H1 (cell line): Measurements from ENCODE around the gene MYO7B. TPM values are rescaled to one million over a fixed set of nuclear protein-coding genes. Genes with fewer than 3 reads are reported as not detected.

ENCODE experiments used
- CTCF ChIA-PET: fragments of 300-600 bp; sonication (Branson Sonifier 250); formaldehyde crosslinking; loops from one replicate; lab custom pipeline; 2021; ENCODE audit not compliant: partially characterized antibody; lab: Charles Lee
- POLR2A ChIA-PET: fragments of 300-600 bp; sonication (Branson Sonifier 250); formaldehyde crosslinking; loops from one replicate; lab custom pipeline; 2021; ENCODE audit warnings: inconsistent platforms; ENCODE audit not compliant: partially characterized antibody; lab: Charles Lee
- DNase-seq, 2 experiments: peaks; one replicate each; pipeline versions ENCODE4 v3.0.0 to v3.0.0-alpha.2; 2010 to 2022; ENCODE audit warnings: low spot score in 2 of 2, low read depth in 1 of 2, mixed read lengths in 1 of 2
- FAIRE-seq: peaks from 2 replicates; lab custom pipeline; 2011; peaks lifted over from hg19 to GRCh38; lab: Jason Lieb, UNC
- H2AFZ ChIP-seq: 2 replicates; pipeline ENCODE4 v1.8.1; 2012; ENCODE audit warnings: low read length, inconsistent platforms
- H2AK5ac ChIP-seq: 2 replicates; pipeline ENCODE4 v1.6.1; 2013; ENCODE audit warnings: low read depth, low read length
- H2BK120ac ChIP-seq: replicated peaks from 2 replicates; pipeline ENCODE3; 2013; ENCODE audit warnings: low read depth, low read length, inconsistent platforms
- H2BK12ac ChIP-seq: 2 replicates; pipeline ENCODE4 v1.6.1; 2013; ENCODE audit warnings: low read depth, low read length
- H2BK15ac ChIP-seq: 2 replicates; pipeline ENCODE4 v1.6.1; 2013; ENCODE audit warnings: low read length
- H2BK20ac ChIP-seq: 2 replicates; pipeline ENCODE4 v1.6.1; 2013; ENCODE audit warnings: low read length
- H2BK5ac ChIP-seq: 2 replicates; pipeline ENCODE4 v1.6.1; 2013; ENCODE audit warnings: low read depth, low read length
- H3K14ac ChIP-seq: 2 replicates; pipeline ENCODE4 v1.6.1; 2013; ENCODE audit warnings: inconsistent platforms; ENCODE audit not compliant: insufficient read length
- H3K18ac ChIP-seq: 2 replicates; pipeline ENCODE4 v1.6.1; 2013; ENCODE audit warnings: low read length; ENCODE audit errors: extremely low read depth
- H3K23ac ChIP-seq: 2 replicates; pipeline ENCODE4 v1.6.1; 2013; ENCODE audit warnings: inconsistent platforms; ENCODE audit not compliant: insufficient read length
- H3K23me2 ChIP-seq: 2 replicates; pipeline ENCODE4 v1.6.1; 2013; ENCODE audit warnings: low read depth, low read length
- H3K27ac ChIP-seq: 2 replicates; pipeline ENCODE4 v1.6.1; 2011; ENCODE audit warnings: low read depth, low read length, inconsistent platforms
- H3K27me3 ChIP-seq, 4 experiments: replicated peaks in 1 of 4; 1 replicate in 1 of 4; 2 replicates in 3 of 4; pipeline versions ENCODE4 v1.6.1 to v1.8.1; 2011 to 2013; ENCODE audit warnings: low read length in 3 of 4, mild to moderate bottlenecking in 3 of 4, inconsistent platforms in 2 of 4, mixed read lengths in 2 of 4, moderate library complexity in 1 of 4; ENCODE audit not compliant: control insufficient read depth in 3 of 4, insufficient read depth in 3 of 4; ENCODE audit errors: extremely low read depth in 1 of 4
- H3K36me3 ChIP-seq, 4 experiments: 2 replicates each; pipeline versions ENCODE4 v1.6.1 to v1.8.1; 2011 to 2013; ENCODE audit warnings: mild to moderate bottlenecking in 4 of 4, low read length in 3 of 4, moderate library complexity in 2 of 4, control low read depth in 1 of 4, inconsistent platforms in 1 of 4; ENCODE audit not compliant: insufficient read depth in 4 of 4, control insufficient read depth in 2 of 4
- H3K4ac ChIP-seq: replicated peaks from 2 replicates; pipeline ENCODE3; 2013; ENCODE audit warnings: low read length, low read depth, mixed read lengths, inconsistent platforms; ENCODE audit not compliant: insufficient read length
- H3K4me1 ChIP-seq, 4 experiments: replicated peaks in 1 of 4; 1 replicate in 1 of 4; 2 replicates in 3 of 4; pipeline versions ENCODE4 v1.6.1 to v1.8.1; 2011 to 2013; ENCODE audit warnings: low read length in 3 of 4, inconsistent platforms in 2 of 4, mixed read lengths in 1 of 4; ENCODE audit not compliant: insufficient read depth in 4 of 4, control insufficient read depth in 3 of 4
- H3K4me2 ChIP-seq, 2 experiments: 2 replicates each; pipeline versions ENCODE4 v1.6.1 to v1.8.1; 2011 to 2013; ENCODE audit warnings: low read depth in 2 of 2, low read length in 2 of 2, control low read depth in 1 of 2, inconsistent platforms in 1 of 2, mild to moderate bottlenecking in 1 of 2; ENCODE audit not compliant: insufficient read depth in 1 of 2
- H3K4me3 ChIP-seq, 4 experiments: fragments of 200-600, 300-600 bp in 1 of 4; sonication (generic), shearing (Covaris generic), sonication (Bioruptor Twin) in 1 of 4; 2 replicates each; pipeline versions ENCODE4 v1.5.1 to v1.8.1; 2011 to 2016; ENCODE audit warnings: low read length in 4 of 4, low read depth in 3 of 4, control low read depth in 2 of 4, inconsistent platforms in 2 of 4, mild to moderate bottlenecking in 2 of 4, mixed read lengths in 1 of 4, moderate library complexity in 1 of 4; ENCODE audit not compliant: insufficient read depth in 2 of 4; ENCODE audit errors: extremely low read depth in 1 of 4
- H3K56ac ChIP-seq: replicated peaks from 2 replicates; pipeline ENCODE3; 2013; ENCODE audit warnings: low read depth, mild to moderate bottlenecking, mixed read lengths, low read length, inconsistent platforms; ENCODE audit not compliant: insufficient read length
- H3K79me1 ChIP-seq: 2 replicates; pipeline ENCODE4 v1.6.1; 2013; ENCODE audit warnings: low read depth, low read length, control low read depth
- H3K79me2 ChIP-seq, 2 experiments: 2 replicates each; pipeline versions ENCODE4 v1.6.1 to v1.8.1; 2012 to 2013; ENCODE audit warnings: low read length in 2 of 2, mild to moderate bottlenecking in 2 of 2, inconsistent platforms in 1 of 2; ENCODE audit not compliant: insufficient read depth in 2 of 2, control insufficient read depth in 1 of 2
- H3K9ac ChIP-seq, 4 experiments: replicated peaks in 1 of 4; 1 replicate in 1 of 4; 2 replicates in 3 of 4; pipeline versions ENCODE4 v1.6.1 to v1.8.1; 2011 to 2013; ENCODE audit warnings: low read depth in 3 of 4, low read length in 3 of 4, control low read depth in 2 of 4, mild to moderate bottlenecking in 2 of 4, moderate library complexity in 2 of 4, inconsistent platforms in 1 of 4; ENCODE audit errors: extremely low read depth in 1 of 4
- H3K9me3 ChIP-seq, 2 experiments: 2 replicates each; pipeline versions ENCODE4 v1.6.1 to v1.8.1; 2012 to 2013; ENCODE audit warnings: mild to moderate bottlenecking in 2 of 2, moderate library complexity in 2 of 2, control low read depth in 1 of 2, inconsistent platforms in 1 of 2, low read depth in 1 of 2, low read length in 1 of 2, mixed read lengths in 1 of 2; ENCODE audit not compliant: insufficient read depth in 2 of 2
- H4K20me1 ChIP-seq, 2 experiments: replicated peaks in 1 of 2; 2 replicates each; pipeline versions ENCODE3 to v1.8.1; 2011 to 2013; ENCODE audit warnings: inconsistent platforms in 2 of 2, low read length in 2 of 2, mild to moderate bottlenecking in 1 of 2; ENCODE audit not compliant: insufficient read depth in 2 of 2, control insufficient read depth in 1 of 2
- H4K5ac ChIP-seq: 2 replicates; pipeline ENCODE4 v1.6.1; 2013; ENCODE audit warnings: low read length, low read depth, mixed read lengths, inconsistent platforms; ENCODE audit not compliant: insufficient read length
- H4K8ac ChIP-seq: 2 replicates; pipeline ENCODE4 v1.8.0; 2013; ENCODE audit warnings: mild to moderate bottlenecking, moderate library complexity, low read length, inconsistent platforms; ENCODE audit not compliant: insufficient read depth; ENCODE audit errors: extremely low read depth
- H4K91ac ChIP-seq: replicated peaks from 2 replicates; pipeline ENCODE3; 2013; ENCODE audit warnings: low read length, mixed read lengths, inconsistent platforms; ENCODE audit not compliant: insufficient read length
- BRCA1 ChIP-seq: IDR thresholded peaks from 2 replicates; pipeline ENCODE4 v1.6.1; 2012; ENCODE audit warnings: low read depth, low read length, improper control_type of control experiment
- CHD2 ChIP-seq: IDR thresholded peaks from 2 replicates; pipeline ENCODE4 v1.6.1; 2012; ENCODE audit warnings: low read length, improper control_type of control experiment
- EP300 ChIP-seq, 2 experiments: IDR thresholded peaks; 1 replicate in 1 of 2; 2 replicates in 1 of 2; pipeline ENCODE4 v1.6.1; 2011 to 2012; ENCODE audit warnings: low read depth in 2 of 2, low read length in 2 of 2, mild to moderate bottlenecking in 2 of 2, borderline replicate concordance in 1 of 2, inconsistent platforms in 1 of 2, moderate library complexity in 1 of 2
- HDAC6 ChIP-seq: IDR thresholded peaks from one replicate; pipeline ENCODE4 v1.7.1; 2012; ENCODE audit warnings: low read depth, mild to moderate bottlenecking, inconsistent platforms, low read length, moderate library complexity
- KDM1A ChIP-seq: fragments of 200-600, 300-600 bp; sonication (generic); IDR thresholded peaks from 2 replicates; pipeline ENCODE4 v1.7.1; 2016; ENCODE audit warnings: mild to moderate bottlenecking, low read length, borderline replicate concordance
- POLR2AphosphoS5 ChIP-seq: IDR thresholded peaks from 2 replicates; pipeline ENCODE4 v1.6.1; 2011; ENCODE audit warnings: low read depth, low read length
- RXRA ChIP-seq: IDR thresholded peaks from 2 replicates; pipeline ENCODE4 v1.6.1; 2011; ENCODE audit warnings: low read depth, mild to moderate bottlenecking, low read length, moderate library complexity; ENCODE audit not compliant: insufficient read depth
- SIN3A ChIP-seq, 2 experiments: IDR thresholded peaks in 1 of 2; conservative IDR thresholded peaks in 1 of 2; 2 replicates each; pipeline ENCODE4 v1.6.1; 2011 to 2012; ENCODE audit warnings: low read length in 2 of 2, improper control_type of control experiment in 1 of 2, low read depth in 1 of 2, mild to moderate bottlenecking in 1 of 2
- SP1 ChIP-seq: IDR thresholded peaks from 2 replicates; pipeline ENCODE4 v1.6.1; 2011; ENCODE audit warnings: low read depth, low read length
- TBP ChIP-seq: IDR thresholded peaks from 2 replicates; pipeline ENCODE4 v1.6.1; 2011; ENCODE audit warnings: low read depth, low read length, improper control_type of control experiment
- ZNF274 ChIP-seq: IDR thresholded peaks from 2 replicates; pipeline ENCODE4 v1.7.0; 2012; ENCODE audit warnings: low read length, borderline replicate concordance; ENCODE audit errors: extremely low read depth
- WGBS, 2 experiments: shearing (Covaris generic) in 1 of 2; methylation state at CpG; one replicate each; pipeline versions ENCODE4 v1.1.6 to v1.1.7; 2013 to 2015; ENCODE audit warnings: low lambda C conversion rate in 2 of 2, mixed read lengths in 2 of 2, inconsistent platforms in 1 of 2, low coverage in 1 of 2, missing lambda C conversion rate in 1 of 2; ENCODE audit not compliant: insufficient replicate concordance in 2 of 2, insufficient coverage in 1 of 2, insufficient read length in 1 of 2; ENCODE audit errors: extremely low coverage in 1 of 2, missing lambda C conversion rate in 1 of 2; 5-methylcytosine and 5-hydroxymethylcytosine counted together
- polyA plus RNA-seq, 7 experiments: library from polyadenylated mRNA; depleted of rRNA in 3 of 7; stranded (reverse) in 5 of 7; unstranded in 2 of 7; fragments of >200 nt in 5 of 7; fragments of 200-250 nt in 2 of 7; gene quantifications; 1 replicate in 5 of 7; 2 replicates in 1 of 7; 4 replicates in 1 of 7; pipeline versions ENCODE4 v1.2.1 to v1.2.3, GENCODE V29; 2011 to 2013; ENCODE audit warnings: missing spikeins in 2 of 7, mixed read lengths in 2 of 7
- total RNA-seq: library from RNA; stranded (reverse); fragmentation: NEBNext Ultra II Directional; extraction: Animal tissue kit (Norgen Biotek cat#: 25700); gene quantifications from 2 replicates; pipeline ENCODE4 v1.2.1, GENCODE V29; 2021
- TF ChIP-seq, protein P1 (sequence below), 3 experiments: IDR thresholded peaks; 1 replicate in 2 of 3; 2 replicates in 1 of 3; pipeline versions ENCODE4 v1.5.1 to v1.6.1; 2011; ENCODE audit warnings: low read length in 3 of 3, mild to moderate bottlenecking in 3 of 3, inconsistent platforms in 2 of 3, low read depth in 1 of 3, moderate library complexity in 1 of 3; ENCODE audit not compliant: insufficient read depth in 1 of 3; ENCODE audit errors: control extremely low read depth in 1 of 3

Gene MYO7B
- total and polyA plus RNA-seq, 2 of the 8 experiments (the other 6 are each of a cell fraction or from before 2014, with no cell fraction given): not detected

- WGBS, 2 experiments: 87% methylated on average over 6 of the region's 6 CpGs; no CpG with 5 or more reads in 1 of the 2 experiments
- Histone ChIP-seq H4K20me1 (no peaks in the 10 kb centered on the region), H3K9me3 (no peaks in the 10 kb centered on the region), H3K56ac (no peak overlapping the region), H3K9ac (no peak overlapping the region), H3K79me2 (no peaks in the 10 kb centered on the region), H3K4ac (no peak overlapping the region), H2BK120ac (no peak overlapping the region), H2BK12ac (no peak overlapping the region), H4K8ac (no peak overlapping the region), H3K23me2 (no peaks in the 10 kb centered on the region), H3K36me3 (no peaks in the 10 kb centered on the region), H3K4me1 (no peaks in the 10 kb centered on the region; a peak in 1 of 7 replicates), H3K14ac (no peak overlapping the region), H3K4me3 (no peak overlapping the region), H3K27ac (no peak overlapping the region), H2AFZ (no peak overlapping the region), H3K27me3 (no peaks in the 10 kb centered on the region; a peak in 1 of 7 replicates), H4K91ac (no peak overlapping the region), H2BK20ac (no peak overlapping the region), H3K4me2 (no peak overlapping the region), H3K18ac (no peak overlapping the region), H2AK5ac (no peak overlapping the region), H3K79me1 (no peaks in the 10 kb centered on the region), H4K5ac (no peak overlapping the region), H3K23ac (no peak overlapping the region), H2BK15ac (no peak overlapping the region), H2BK5ac (no peak overlapping the region)
- no peak for FAIRE-seq
- DNase-seq: no peak
- ChIA-PET POLR2A (no interaction called here), CTCF (interaction anchor here (0.5 to 5.7 kb wide), 4 partner anchors 13 to 653 kb away, joined by 3 to 54 read pairs (median 4); no protein-coding TSS in a partner anchor)
- TF ChIP-seq CHD2: no peak
- TF ChIP-seq HDAC6: no peak
- no peak for TF ChIP-seq BRCA1
- TF ChIP-seq, protein P1, sequence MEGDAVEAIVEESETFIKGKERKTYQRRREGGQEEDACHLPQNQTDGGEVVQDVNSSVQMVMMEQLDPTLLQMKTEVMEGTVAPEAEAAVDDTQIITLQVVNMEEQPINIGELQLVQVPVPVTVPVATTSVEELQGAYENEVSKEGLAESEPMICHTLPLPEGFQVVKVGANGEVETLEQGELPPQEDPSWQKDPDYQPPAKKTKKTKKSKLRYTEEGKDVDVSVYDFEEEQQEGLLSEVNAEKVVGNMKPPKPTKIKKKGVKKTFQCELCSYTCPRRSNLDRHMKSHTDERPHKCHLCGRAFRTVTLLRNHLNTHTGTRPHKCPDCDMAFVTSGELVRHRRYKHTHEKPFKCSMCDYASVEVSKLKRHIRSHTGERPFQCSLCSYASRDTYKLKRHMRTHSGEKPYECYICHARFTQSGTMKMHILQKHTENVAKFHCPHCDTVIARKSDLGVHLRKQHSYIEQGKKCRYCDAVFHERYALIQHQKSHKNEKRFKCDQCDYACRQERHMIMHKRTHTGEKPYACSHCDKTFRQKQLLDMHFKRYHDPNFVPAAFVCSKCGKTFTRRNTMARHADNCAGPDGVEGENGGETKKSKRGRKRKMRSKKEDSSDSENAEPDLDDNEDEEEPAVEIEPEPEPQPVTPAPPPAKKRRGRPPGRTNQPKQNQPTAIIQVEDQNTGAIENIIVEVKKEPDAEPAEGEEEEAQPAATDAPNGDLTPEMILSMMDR (IDR thresholded peaks at IDR 0.05; ENCODE audit: control extremely low read depth in 1 of 3, insufficient read depth in 1 of 3, low read depth in 1 of 3, low read length in 3 of 3): no peak
- no peak for TF ChIP-seq RXRA
- no peak for TF ChIP-seq TBP
- TF ChIP-seq ZNF274: no peak
- no peak for TF ChIP-seq KDM1A
- no peak for TF ChIP-seq EP300 (IDR thresholded peaks at IDR 0.05; ENCODE audit: borderline replicate concordance in 1 of 2, low read depth in 2 of 2, low read length in 2 of 2)
- TF ChIP-seq SIN3A (conservative IDR thresholded peaks at IDR 0.05 in 1 of 2, IDR thresholded peaks at IDR 0.05 in 1 of 2; ENCODE audit: low read depth in 1 of 2, low read length in 2 of 2): no peak
- TF ChIP-seq SP1: no peak
- TF ChIP-seq POLR2AphosphoS5: no peak
Measured at GRCh38 chr2:127578411-127578810, 42.9 kb downstream of the MYO7B start.
